ENCODE measurements around the gene CCDC63. TPM values are rescaled to one million over a fixed set of nuclear protein-coding genes. Genes with fewer than 3 reads are reported as not detected.

The CCDC63 gene
- total and polyA plus RNA-seq, 2 donors from 2014 or later (not counting 2 experiments from before 2014, with no cell fraction given), result 0.02 to 0.04 TPM

Other genes starting within 250 kb of the CCDC63 start
- gene TCTN1, start 232.9 kb upstream of the CCDC63 start, total RNA-seq, result 21.4 and 22.7 TPM in 2 replicates
- gene TCTN1, start 232.9 kb upstream of the CCDC63 start, polyA plus RNA-seq, result 18.2 and 21.6 TPM in 2 replicates
- 2.3 and 2.6 TPM in 2 replicates for gene HVCN1, start 157.9 kb upstream of the CCDC63 start, total RNA-seq
- 1.8 and 2.4 TPM in 2 replicates for gene HVCN1, start 157.9 kb upstream of the CCDC63 start, polyA plus RNA-seq
- gene PPP1CC, start 104.1 kb upstream of the CCDC63 start, total RNA-seq, result 118 and 143 TPM in 2 replicates
- gene PPP1CC, start 104.1 kb upstream of the CCDC63 start, polyA plus RNA-seq, result 76.2 and 107 TPM in 2 replicates
- gene MYL2, start 73.6 kb downstream of the CCDC63 start, total RNA-seq, result not detected in 2 replicates
- 0.17 and 0.30 TPM in 2 replicates for gene MYL2, start 73.6 kb downstream of the CCDC63 start, polyA plus RNA-seq
- not detected in 2 replicates for gene CUX2, start 187.2 kb downstream of the CCDC63 start, total RNA-seq
- gene CUX2, start 187.2 kb downstream of the CCDC63 start, polyA plus RNA-seq, result not detected in 2 replicates

All from foreskin keratinocyte (primary cell).